Measurements from ENCODE around the gene STEAP1B.

STEAP1B gene

DNA sequence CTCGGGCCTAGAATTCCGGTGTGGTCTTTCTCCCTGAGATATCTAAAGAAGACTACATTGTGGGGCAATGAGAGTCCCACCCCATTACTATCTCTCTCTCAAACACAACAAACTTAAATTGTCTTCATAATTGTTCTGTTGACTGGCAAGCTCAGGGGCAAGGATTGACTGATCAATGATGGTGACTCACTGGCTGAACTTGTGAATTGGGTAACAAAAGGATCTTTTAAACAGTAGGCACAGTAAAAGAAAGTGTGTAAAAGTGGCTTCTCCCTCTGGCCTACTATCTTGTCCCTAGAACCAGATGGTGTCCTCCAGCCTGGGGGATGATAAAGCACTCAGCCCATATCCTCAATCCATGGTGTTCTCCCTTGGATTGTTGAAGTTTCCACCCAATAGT, 80.0 kb downstream of the STEAP1B start:
- TF ChIP-seq, protein P1, sequence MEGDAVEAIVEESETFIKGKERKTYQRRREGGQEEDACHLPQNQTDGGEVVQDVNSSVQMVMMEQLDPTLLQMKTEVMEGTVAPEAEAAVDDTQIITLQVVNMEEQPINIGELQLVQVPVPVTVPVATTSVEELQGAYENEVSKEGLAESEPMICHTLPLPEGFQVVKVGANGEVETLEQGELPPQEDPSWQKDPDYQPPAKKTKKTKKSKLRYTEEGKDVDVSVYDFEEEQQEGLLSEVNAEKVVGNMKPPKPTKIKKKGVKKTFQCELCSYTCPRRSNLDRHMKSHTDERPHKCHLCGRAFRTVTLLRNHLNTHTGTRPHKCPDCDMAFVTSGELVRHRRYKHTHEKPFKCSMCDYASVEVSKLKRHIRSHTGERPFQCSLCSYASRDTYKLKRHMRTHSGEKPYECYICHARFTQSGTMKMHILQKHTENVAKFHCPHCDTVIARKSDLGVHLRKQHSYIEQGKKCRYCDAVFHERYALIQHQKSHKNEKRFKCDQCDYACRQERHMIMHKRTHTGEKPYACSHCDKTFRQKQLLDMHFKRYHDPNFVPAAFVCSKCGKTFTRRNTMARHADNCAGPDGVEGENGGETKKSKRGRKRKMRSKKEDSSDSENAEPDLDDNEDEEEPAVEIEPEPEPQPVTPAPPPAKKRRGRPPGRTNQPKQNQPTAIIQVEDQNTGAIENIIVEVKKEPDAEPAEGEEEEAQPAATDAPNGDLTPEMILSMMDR (IDR thresholded peaks at IDR 0.05; ENCODE audit: extremely low read depth, insufficient read depth, missing control alignments): no peak
- no peak for DNase-seq (ENCODE audit: low spot score)
- in situ Hi-C loops (cut with MboI; ENCODE audit: low pct_unique_long_range_greater_than_20kb, low sequenced_read_pairs, unreplicated experiment): no loop called here

DNA sequence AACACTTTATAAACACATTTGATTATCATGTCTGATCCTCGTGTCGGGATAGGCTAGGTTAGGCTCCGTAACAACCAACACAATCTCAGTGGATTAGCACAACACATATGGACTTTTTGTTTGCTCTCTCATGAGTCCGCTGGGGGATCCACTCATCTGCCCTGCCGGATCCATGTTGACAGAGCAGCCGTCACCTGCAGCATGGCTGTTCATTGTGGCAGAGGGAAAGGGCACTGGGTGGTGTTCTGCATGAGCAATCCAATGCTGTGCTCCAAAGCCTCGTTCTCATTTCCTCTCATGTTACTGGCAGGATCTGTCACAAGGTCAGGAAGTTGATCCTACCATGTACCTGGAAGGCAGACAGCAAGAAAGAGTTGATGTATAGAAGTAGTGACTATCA, 80.5 kb downstream of the STEAP1B start:
- in situ Hi-C loops (cut with MboI; ENCODE audit: low pct_unique_long_range_greater_than_20kb, low sequenced_read_pairs, unreplicated experiment): no loop called here
- no peak for DNase-seq (ENCODE audit: low spot score)
- TF ChIP-seq, protein P1 (IDR thresholded peaks at IDR 0.05; ENCODE audit: extremely low read depth, insufficient read depth, missing control alignments): no peak

- TF ChIP-seq, protein P1 (IDR thresholded peaks at IDR 0.05; ENCODE audit: extremely low read depth, insufficient read depth, missing control alignments): no peak
- DNase-seq (ENCODE audit: low spot score): no peak
- in situ Hi-C loops (cut with MboI; ENCODE audit: low pct_unique_long_range_greater_than_20kb, low sequenced_read_pairs, unreplicated experiment): no loop called here
Observed at GRCh38 chr7:22418251-22419046, 81.5 kb downstream of the STEAP1B start.

DNA sequence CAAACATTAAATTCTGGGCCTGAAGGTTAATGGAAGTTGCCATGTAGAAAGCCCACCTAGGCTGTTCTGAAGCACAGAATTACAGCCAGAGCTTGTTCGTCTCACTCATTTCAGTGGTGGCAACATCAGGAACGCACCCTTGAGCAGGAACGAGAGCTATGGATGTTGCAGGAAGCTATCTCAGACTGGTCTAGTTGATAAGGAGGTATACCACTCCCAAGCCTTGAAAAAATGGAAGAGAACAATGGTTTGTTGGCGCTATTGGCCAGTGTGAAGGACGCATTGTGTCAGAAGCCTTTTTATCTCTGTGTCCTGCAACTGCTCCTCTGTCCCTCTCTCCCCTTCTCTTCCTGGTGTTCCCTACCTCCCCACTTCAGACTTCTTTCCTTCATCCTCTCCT, 82.1 kb downstream of the STEAP1B start:
- in situ Hi-C loops (cut with MboI; ENCODE audit: low pct_unique_long_range_greater_than_20kb, low sequenced_read_pairs, unreplicated experiment): no loop called here
- TF ChIP-seq, protein P1 (IDR thresholded peaks at IDR 0.05; ENCODE audit: extremely low read depth, insufficient read depth, missing control alignments): no peak
- no peak for DNase-seq (ENCODE audit: low spot score)

DNA sequence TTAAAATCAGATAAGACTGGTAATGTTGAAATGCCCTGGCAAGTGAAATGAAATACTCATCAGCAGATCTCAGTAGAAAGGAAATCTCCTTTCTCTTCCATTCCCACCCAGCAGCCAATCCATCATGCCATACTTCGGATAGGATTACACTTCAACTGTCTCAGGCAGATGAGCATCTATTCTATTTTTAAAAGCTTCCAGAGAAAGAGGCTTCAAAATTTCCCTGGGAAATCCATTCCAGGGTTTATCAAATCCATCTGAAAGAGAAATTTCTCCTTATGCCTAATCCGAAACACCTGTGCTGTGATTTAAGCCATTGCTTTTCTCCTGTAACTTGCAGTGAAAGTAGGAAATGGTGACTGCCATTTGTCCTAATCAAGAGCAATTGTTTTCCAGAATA, 82.6 kb downstream of the STEAP1B start:
- TF ChIP-seq, protein P1 (IDR thresholded peaks at IDR 0.05; ENCODE audit: extremely low read depth, insufficient read depth, missing control alignments): no peak
- DNase-seq (ENCODE audit: low spot score): no peak
- in situ Hi-C loops (cut with MboI; ENCODE audit: low pct_unique_long_range_greater_than_20kb, low sequenced_read_pairs, unreplicated experiment): no loop called here

DNA sequence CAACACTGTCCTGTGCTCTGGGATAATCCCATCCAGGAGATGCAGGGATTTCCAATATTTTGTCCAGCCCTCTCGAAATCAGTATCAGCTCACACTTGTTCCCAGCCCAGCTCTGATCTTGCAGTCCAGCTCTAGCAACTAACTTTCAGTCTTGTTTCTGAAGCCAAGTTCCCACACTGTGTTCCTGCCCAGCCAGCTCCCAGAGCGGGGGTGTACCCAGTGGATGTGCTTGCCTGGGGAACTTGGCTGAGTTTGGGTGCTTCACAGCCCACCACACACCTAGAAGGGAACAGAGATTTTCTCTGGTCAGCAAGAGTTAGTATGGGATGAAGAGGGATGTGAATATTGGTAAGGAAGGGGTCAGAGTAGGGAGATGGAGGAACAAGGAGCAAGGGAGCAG, 85.6 kb downstream of the STEAP1B start:
- in situ Hi-C loops (cut with MboI; ENCODE audit: low pct_unique_long_range_greater_than_20kb, low sequenced_read_pairs, unreplicated experiment): no loop called here
- DNase-seq (ENCODE audit: low spot score): no peak
- TF ChIP-seq, protein P1 (IDR thresholded peaks at IDR 0.05; ENCODE audit: extremely low read depth, insufficient read depth, missing control alignments): no peak

Measured in GM13977 (cell line).